Measurements from ENCODE around the gene MYH15. TPM values are rescaled to one million over a fixed set of nuclear protein-coding genes. Genes with fewer than 3 reads are reported as not detected.
A peak's percentile ranks its signal among the peaks of the same experiment; 100 is the strongest.

MYH15 gene
- total RNA-seq, 8 experiments from 2014 or later, result 0.49 to 9.1 (median 1.2) TPM

DNA sequence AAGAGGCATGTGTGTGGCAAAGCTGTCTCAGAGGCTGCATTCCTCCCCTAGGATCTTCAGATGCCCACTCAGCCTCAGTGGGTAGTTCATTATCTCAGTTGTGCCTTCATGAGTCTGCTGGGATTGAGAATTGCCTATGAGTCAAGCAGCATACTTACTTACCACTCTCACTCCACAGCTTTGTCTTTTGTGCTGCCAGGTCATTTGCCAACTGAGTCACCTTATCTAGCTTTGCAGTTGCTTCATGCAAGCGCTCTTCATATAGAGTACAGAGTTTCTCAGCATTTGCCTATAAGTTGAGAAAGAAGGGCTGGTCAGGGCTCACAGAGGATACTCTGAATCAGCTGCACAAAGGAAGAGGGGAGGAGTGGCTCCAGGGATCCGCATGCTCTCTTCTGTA, 89.5 kb downstream of the MYH15 start:
- in situ Hi-C loops (cut with MboI; ENCODE audit: low pct_unique_long_range_greater_than_20kb in 2 of 9, low sequenced_read_pairs in 9 of 9, unreplicated experiment in 9 of 9), result no loop called here
- H3K4me1 ChIP-seq (replicated peaks in 1 of 2), result no peaks in the 10 kb centered on the region
- no peak overlapping the region for H3K27ac ChIP-seq
- no peak for ATAC-seq (replicated peaks in 6 of 8)
- WGBS, 10 experiments, result 30 to 100% (median 100%) methylated on average over 1 to 2 of the region's 2 CpGs; no CpG with 5 or more reads in 3 of the 10 experiments
- no peak overlapping the region for H3K4me3 ChIP-seq

DNA sequence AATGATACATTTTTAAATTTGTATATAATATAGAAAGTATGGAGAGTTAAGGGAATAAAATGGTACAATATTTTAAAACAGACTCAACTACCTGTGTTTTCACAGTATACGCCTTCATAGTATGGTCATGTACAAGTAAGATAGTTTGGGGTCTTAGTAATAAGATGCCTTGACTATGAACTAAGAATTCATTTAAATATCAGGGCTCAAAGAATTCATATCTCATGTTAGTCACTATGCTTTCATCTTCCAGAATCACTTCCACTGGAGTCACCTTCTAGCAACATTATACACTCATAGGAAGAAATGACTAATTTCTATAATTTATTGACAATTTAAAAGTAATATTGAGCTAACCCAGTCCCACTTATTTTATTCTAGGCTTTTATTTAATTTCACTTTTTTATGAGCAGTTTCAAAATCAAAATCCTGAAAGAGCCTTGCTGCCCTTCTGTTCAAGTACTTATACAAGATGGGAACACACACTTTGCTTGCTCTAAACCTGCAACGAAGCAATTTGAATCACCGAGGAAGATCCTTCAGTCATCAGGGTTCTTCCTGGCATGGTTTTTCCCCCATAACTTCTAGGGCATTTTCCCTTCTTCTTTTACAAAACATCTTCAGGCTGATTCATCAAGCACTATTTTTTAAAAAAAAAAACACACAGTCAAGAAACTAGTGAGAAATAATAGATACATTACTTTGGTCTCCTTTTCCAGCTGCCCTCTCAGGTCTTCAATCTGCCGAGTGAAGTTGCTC, 94.1 kb downstream of the MYH15 start:
- no peak overlapping the region for H3K27ac ChIP-seq
- no peaks in the 10 kb centered on the region for H3K4me1 ChIP-seq (replicated peaks in 1 of 2)
- WGBS, 10 experiments, result 73 to 100% (median 95%) methylated on average over 1 to 4 of the region's 4 CpGs
- ATAC-seq (replicated peaks in 6 of 8), result no peak
- H3K4me3 ChIP-seq, result no peak overlapping the region
- in situ Hi-C loops (cut with MboI; ENCODE audit: low pct_unique_long_range_greater_than_20kb in 2 of 9, low sequenced_read_pairs in 9 of 9, unreplicated experiment in 9 of 9), result no loop called here

DNA sequence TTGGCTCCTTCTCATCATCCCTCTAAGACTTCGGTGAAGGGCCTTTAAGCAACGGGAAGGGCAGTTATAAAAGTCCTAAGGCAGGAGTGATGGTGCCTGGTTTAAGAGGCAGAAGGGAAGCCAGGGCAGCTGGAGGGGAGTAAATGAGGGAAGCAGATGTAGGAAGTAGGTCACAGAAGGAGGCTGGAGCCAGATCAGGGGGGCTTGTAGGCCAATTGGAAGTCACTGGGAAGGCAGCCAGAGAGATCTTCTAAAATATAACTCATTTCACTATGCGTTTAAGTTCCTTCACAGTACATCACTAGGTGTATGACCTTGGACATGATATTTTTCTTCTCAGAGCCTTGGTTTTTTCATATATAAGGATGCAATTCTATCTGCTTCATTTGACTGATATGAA, 94.7 kb downstream of the MYH15 start:
- no peak overlapping the region for H3K4me3 ChIP-seq
- no peak overlapping the region for H3K27ac ChIP-seq
- no peak for ATAC-seq (replicated peaks in 6 of 8)
- no peaks in the 10 kb centered on the region for H3K4me1 ChIP-seq (replicated peaks in 1 of 2)
- WGBS, 10 experiments, result 55 to 100% (median 80%) methylated on average over 1 to 3 of the region's 3 CpGs; no CpG with 5 or more reads in 2 of the 10 experiments
- in situ Hi-C loops (cut with MboI; ENCODE audit: low pct_unique_long_range_greater_than_20kb in 2 of 9, low sequenced_read_pairs in 9 of 9, unreplicated experiment in 9 of 9), result no loop called here

DNA sequence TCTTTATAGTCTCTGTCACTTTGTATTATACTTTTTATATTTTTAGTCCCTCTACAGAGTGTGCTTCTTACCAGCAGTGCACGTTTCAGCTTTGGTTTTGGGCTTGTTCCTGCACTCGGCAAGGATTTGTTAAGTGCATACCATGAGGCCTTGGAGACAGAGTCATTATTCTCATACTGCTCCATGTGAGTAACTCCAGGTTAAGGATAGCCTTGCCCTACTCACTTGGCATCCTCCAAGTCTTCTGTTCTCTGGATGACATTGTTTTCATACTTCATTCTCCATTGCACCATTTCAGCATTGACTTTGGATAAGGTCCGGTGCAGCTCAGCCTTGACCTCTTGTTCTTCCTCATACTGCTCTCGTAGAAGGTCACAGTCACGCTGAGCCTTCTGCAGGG, 96.4 kb downstream of the MYH15 start:
- no peak overlapping the region for H3K27ac ChIP-seq
- ATAC-seq (replicated peaks in 6 of 8), result no peak
- WGBS, 10 experiments, result 22 to 100% (median 96%) methylated on average over 1 to 5 of the region's 5 CpGs; no CpG with 5 or more reads in 2 of the 10 experiments
- H3K4me1 ChIP-seq (replicated peaks in 1 of 2), result no peaks in the 10 kb centered on the region
- in situ Hi-C loops (cut with MboI; ENCODE audit: low pct_unique_long_range_greater_than_20kb in 2 of 9, low sequenced_read_pairs in 9 of 9, unreplicated experiment in 9 of 9), result no loop called here
- H3K4me3 ChIP-seq, result no peak overlapping the region

DNA sequence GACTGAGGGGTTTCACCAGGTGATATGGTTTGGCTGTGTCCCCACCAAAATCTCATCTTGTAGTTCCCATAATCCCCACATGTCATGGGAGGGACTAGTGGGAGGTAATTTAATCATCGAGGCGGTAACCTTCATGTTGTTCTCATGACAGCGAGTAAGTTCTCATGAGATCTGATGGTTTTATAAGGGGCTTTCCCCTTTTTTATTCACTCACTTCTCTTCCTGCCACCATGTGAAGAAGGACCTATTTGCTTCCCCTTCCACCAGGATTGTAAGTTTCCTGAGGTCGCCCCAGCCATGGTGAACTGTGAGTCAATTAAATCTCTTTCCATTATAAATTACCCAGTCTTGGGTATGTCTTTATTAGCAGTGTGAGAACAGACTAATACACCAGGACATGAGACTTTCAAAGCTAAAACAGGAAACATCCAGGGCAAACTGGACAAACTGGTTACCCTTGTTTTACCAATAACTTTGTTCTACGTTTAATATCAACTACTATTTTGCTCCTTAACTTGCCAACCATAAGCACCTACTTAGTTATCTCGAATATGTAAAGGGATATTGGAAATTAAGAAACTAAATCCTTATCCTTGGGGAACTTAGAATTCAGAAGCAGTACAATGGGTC, 98.2 kb downstream of the MYH15 start:
- ATAC-seq (replicated peaks in 6 of 8), result no peak

DNA sequence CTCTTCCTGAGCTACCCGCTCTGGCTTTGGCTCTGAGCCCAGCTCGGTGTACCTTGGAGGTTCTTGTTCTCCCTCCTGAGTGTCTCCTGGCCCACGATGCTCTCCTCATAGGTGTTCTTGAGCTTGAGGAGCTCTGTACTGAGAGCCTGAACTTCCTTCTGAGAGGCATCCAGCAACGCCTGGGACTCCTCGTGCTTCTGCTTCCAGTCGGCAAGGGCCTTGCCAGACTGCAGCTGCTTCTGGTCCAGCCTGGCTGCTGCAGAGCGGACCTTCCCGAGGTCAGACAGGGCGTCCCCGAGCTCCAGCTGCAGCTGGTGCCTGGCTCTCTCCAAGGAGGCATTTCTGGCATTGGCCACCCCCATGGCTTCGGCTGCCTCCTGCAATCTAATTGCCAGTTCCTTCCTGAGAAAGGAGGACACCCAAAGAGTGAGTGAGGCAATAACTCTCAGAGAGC, 99.8 kb downstream of the MYH15 start:
- peaks cover 0 to 7% of the 10 kb centered on the region in 2 donors for H3K4me1 ChIP-seq (replicated peaks in 1 of 2)
- peak in 2 of 8 experiments; percentile 6 to 15 for ATAC-seq (replicated peaks in 6 of 8)
- no peak overlapping the region for H3K27ac ChIP-seq
- in situ Hi-C loops (cut with MboI; ENCODE audit: low pct_unique_long_range_greater_than_20kb in 2 of 9, low sequenced_read_pairs in 9 of 9, unreplicated experiment in 9 of 9), result no loop called here
- H3K4me3 ChIP-seq, result no peak overlapping the region
- WGBS, 10 experiments, result 56 to 100% (median 91%) methylated on average over 1 to 11 of the region's 11 CpGs; no CpG with 5 or more reads in 3 of the 10 experiments

More for the DNA sequence above, 98.2 kb downstream of the MYH15 start:
- no peak overlapping the region for H3K27ac ChIP-seq
- no peak overlapping the region for H3K4me3 ChIP-seq
- H3K4me1 ChIP-seq (replicated peaks in 1 of 2), result no peaks in the 10 kb centered on the region
- in situ Hi-C loops (cut with MboI; ENCODE audit: low pct_unique_long_range_greater_than_20kb in 2 of 9, low sequenced_read_pairs in 9 of 9, unreplicated experiment in 9 of 9), result no loop called here
- WGBS, 10 experiments, result 82 to 100% (median 93%) methylated on average over 1 to 6 of the region's 6 CpGs

DNA sequence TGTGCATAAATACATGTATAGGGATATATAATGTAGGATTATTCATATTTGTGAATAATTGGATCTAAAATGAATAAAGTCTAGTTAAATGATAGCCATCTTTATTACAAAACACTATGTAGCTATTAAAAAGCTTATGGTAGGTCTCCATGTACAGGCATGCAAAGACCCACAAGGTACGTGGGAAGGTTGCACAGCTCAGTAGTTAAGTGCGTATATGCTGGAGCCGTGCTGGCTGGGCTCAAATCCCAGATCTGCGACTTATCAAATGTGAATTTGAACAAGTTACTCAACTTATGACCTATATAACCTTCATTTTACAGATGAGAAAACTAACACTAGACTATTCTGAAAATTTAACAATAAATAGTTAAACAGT, 100.6 kb downstream of the MYH15 start:
- peak in 1 of 8 experiments; percentile 60 for ATAC-seq (replicated peaks in 6 of 8)
- in situ Hi-C loops (cut with MboI; ENCODE audit: low pct_unique_long_range_greater_than_20kb in 2 of 9, low sequenced_read_pairs in 9 of 9, unreplicated experiment in 9 of 9), result no loop called here
- 0 to 100% (median 93%) methylated on average over 1 to 4 of the region's 4 CpGs; no CpG with 5 or more reads in 3 of the 10 experiments for WGBS, 10 experiments
- peaks cover 0 to 7% of the 10 kb centered on the region in 2 donors for H3K4me1 ChIP-seq (replicated peaks in 1 of 2)
- H3K4me3 ChIP-seq, result no peak overlapping the region
- H3K27ac ChIP-seq, result no peak overlapping the region

DNA sequence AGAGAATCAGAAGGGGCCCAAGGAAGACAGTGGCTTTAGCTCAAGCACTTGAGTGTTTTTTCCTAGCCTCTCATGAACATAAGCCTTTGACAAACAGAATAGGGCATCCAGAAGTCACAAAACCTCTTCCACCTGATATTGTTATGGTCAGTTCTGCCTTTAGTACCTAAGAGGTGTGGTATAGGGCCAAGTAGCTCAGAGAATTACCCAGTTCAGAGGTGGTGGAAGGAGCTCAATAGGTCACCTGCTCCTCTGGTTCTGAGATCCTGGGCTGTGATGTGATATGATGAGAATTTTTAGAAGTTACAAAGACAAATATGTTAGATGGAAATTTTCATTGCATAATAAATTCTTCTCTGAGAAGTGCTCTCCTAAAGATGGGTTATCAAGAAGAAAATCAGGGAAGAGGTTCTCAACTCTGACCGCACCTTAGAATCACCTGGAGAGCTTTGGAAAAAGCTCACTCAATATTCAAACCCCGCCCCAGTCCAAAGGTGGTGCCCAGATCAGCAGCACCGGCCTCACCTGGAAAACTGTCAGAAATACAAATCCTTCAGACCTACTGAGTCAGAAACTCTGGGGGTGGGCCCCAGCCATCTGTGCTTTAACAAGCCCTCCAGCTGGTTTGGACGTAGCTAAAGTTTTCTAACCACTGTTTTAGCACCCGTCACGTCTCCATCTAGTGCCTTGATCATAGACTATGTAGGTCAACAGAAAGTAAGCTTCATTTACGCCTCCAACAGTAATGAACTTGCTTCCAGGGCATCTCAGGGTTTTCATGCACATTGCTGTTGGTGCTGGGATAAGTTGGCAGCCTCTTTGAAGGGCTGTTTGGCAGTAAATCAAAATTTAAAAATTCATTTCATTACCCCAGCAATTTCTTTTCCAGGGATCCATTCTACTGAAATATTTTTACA, 101.3 kb downstream of the MYH15 start:
- peaks cover 0 to 7% of the 10 kb centered on the region in 2 donors for H3K4me1 ChIP-seq (replicated peaks in 1 of 2)
- H3K4me3 ChIP-seq, result no peak overlapping the region
- peak in 1 of 8 experiments; percentile 63 for ATAC-seq (replicated peaks in 6 of 8)
- in situ Hi-C loops (cut with MboI; ENCODE audit: low pct_unique_long_range_greater_than_20kb in 2 of 9, low sequenced_read_pairs in 9 of 9, unreplicated experiment in 9 of 9), result no loop called here
- H3K27ac ChIP-seq, result no peak overlapping the region
- WGBS, 10 experiments, result 56 to 100% (median 90%) methylated on average over 2 to 7 of the region's 7 CpGs; no CpG with 5 or more reads in 3 of the 10 experiments

DNA sequence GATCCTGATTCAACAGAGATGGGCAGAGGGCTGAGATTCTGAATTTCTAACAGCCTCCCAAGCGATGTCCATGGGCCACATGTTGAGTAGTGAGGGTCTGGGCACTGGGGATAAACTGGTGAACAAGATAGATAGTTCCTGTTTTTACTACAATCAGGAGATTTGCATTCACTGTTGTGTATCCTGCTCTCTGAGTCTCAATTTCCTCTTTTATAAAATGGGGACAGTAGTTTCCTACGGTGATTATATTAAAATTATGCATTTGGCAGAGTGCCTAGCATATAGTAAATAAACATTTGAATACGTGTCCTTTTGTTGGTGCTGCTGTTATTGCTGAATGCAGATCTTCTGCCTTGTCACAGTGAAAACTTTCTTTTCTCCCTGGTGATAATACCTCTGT, 102.5 kb downstream of the MYH15 start:
- ATAC-seq (replicated peaks in 6 of 8), result peak in 2 of 8 experiments; percentile 10 to 12
- Histone ChIP-seq H3K27ac (no peak overlapping the region), H3K4me3 (no peak overlapping the region), H3K4me1 (replicated peaks in 1 of 2) (peaks cover 0 to 14% of the 10 kb centered on the region in 2 donors)
- in situ Hi-C loops (cut with MboI; ENCODE audit: low pct_unique_long_range_greater_than_20kb in 2 of 9, low sequenced_read_pairs in 9 of 9, unreplicated experiment in 9 of 9), result no loop called here
- WGBS, 10 experiments, result 6 to 100% (median 49%) methylated on average over 1 to 3 of the region's 3 CpGs; no CpG with 5 or more reads in 1 of the 10 experiments

DNA sequence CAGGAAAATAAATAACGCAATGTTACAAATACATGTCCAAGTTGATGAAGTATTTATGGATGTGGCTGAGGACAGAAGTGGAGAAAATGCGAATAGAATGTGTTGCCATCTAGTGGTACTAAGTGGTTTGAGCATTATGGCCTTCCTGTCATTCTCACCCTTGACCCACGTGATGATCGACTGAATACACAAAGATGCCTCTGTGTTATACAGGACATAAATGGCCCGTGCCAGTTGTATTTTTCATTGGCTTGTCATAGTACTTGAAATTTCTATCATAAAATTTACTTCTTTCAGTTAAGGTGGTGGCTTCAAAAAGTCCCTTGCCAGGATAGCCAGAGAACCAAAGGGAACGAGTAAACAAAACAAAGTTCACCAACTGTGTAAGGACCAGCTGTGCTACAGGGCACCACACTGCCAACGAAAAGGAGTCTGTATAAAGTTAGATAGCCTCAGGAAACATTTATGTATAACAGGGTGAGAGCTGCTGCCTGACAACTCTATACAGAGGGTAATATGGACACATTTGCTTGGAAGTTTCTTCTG, 103.7 kb downstream of the MYH15 start:
- in situ Hi-C loops (cut with MboI; ENCODE audit: low pct_unique_long_range_greater_than_20kb in 2 of 9, low sequenced_read_pairs in 9 of 9, unreplicated experiment in 9 of 9), result no loop called here

DNA sequence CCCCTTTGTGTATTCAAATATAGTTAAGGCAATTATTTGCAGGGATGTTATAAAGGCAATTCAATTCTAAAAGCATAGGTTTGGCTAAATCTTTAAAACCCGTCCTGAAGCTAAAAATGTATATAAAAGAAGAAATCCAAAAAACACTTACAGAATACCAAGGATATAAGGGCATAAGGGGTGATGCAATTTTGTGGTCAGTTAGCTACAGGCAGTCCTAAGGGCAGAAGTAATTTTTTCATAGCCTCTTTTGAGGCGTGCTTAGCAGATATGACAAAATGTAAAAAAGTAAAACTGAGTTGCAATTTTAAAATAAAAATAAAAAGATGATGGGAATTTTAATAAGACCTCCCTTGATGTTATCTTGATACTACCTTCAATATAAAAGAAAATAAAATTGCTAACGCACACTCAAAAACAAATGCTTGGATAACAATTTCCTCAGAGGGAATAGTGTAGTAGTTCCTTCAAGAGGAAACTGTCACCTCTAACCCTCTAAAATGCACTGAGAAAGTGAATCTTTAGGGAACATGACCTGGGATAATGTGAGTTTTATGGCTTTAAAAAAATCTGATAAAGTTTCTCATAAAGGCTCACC, 104.2 kb downstream of the MYH15 start:
- peak in 1 of 8 experiments; percentile 24 for ATAC-seq (replicated peaks in 6 of 8)
- no peak overlapping the region for H3K27ac ChIP-seq
- WGBS, 10 experiments, result 59 to 96% (median 82%) methylated on average over 2 to 3 of the region's 3 CpGs
- H3K4me3 ChIP-seq, result no peak overlapping the region
- in situ Hi-C loops (cut with MboI; ENCODE audit: low pct_unique_long_range_greater_than_20kb in 2 of 9, low sequenced_read_pairs in 9 of 9, unreplicated experiment in 9 of 9), result no loop called here
- H3K4me1 ChIP-seq (replicated peaks in 1 of 2), result peaks cover 0 to 14% of the 10 kb centered on the region in 2 donors

More for the DNA sequence above, 103.7 kb downstream of the MYH15 start:
- Histone ChIP-seq H3K27ac (no peak overlapping the region), H3K4me3 (no peak overlapping the region), H3K4me1 (replicated peaks in 1 of 2) (peaks cover 0 to 14% of the 10 kb centered on the region in 2 donors)
- WGBS, 10 experiments, result 0 to 80% (median 40%) methylated on average over 1 to 7 of the region's 7 CpGs
- peak; percentile 26 to 96 (median 78) for ATAC-seq (replicated peaks in 6 of 8)

DNA sequence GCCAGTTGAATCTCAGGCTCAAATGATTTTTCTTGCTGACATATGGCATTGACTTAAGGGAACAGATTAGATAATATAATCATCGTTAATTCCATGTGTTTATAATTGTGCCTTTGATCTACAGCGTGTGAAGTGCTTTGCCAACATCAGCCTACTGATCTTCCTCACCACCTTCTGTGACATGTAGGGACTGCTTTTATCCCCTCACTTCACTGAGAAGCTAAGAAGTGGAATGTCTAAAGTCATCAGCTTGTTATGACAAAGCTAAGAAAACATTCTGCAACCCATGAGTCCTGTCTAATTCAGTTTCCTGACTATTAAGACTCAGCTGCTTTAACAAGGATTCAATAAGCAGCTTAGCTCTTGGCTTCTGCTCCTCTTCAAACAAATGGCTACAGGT, 106.0 kb downstream of the MYH15 start:
- Histone ChIP-seq H3K4me1 (replicated peaks in 1 of 2) (peaks cover 0 to 14% of the 10 kb centered on the region in 2 donors), H3K4me3 (no peak overlapping the region), H3K27ac (no peak overlapping the region)
- WGBS, 10 experiments, result 40 to 100% (median 81%) methylated on average over 1 to 2 of the region's 2 CpGs; no CpG with 5 or more reads in 3 of the 10 experiments
- ATAC-seq (replicated peaks in 6 of 8), result no peak
- in situ Hi-C loops (cut with MboI; ENCODE audit: low pct_unique_long_range_greater_than_20kb in 2 of 9, low sequenced_read_pairs in 9 of 9, unreplicated experiment in 9 of 9), result no loop called here
